H9 (cell line): ENCODE data around the gene ZSCAN9. TPM values are rescaled to one million over a fixed set of nuclear protein-coding genes. Genes with fewer than 3 reads are reported as not detected.

ENCODE experiments used
- DNase-seq: peaks from one replicate; pipeline ENCODE4 v3.0.0-alpha.2; 2017
- H2AFZ ChIP-seq: one replicate; pipeline ENCODE4 v1.6.1; 2013; ENCODE audit warnings: mild to moderate bottlenecking, low read length, control low read depth, moderate library complexity
- H2AK5ac ChIP-seq: 2 replicates; pipeline ENCODE4 v1.6.1; 2013; ENCODE audit warnings: low read length, control low read depth, mixed read lengths; ENCODE audit not compliant: insufficient read length
- H2BK120ac ChIP-seq: one replicate; pipeline ENCODE4 v1.6.1; 2013; ENCODE audit warnings: low read depth, mild to moderate bottlenecking, low read length, control low read depth, inconsistent platforms; ENCODE audit not compliant: poor library complexity, severe bottlenecking
- H2BK12ac ChIP-seq: 2 replicates; pipeline ENCODE4 v1.6.1; 2013; ENCODE audit warnings: low read length, control low read depth, mixed read lengths, low read depth; ENCODE audit not compliant: insufficient read length
- H2BK15ac ChIP-seq: 2 replicates; pipeline ENCODE4 v1.6.1; 2013; ENCODE audit warnings: low read depth, low read length, control low read depth
- H2BK20ac ChIP-seq: one replicate; pipeline ENCODE4 v1.6.1; 2013; ENCODE audit warnings: low read depth, mild to moderate bottlenecking, low read length, control low read depth, inconsistent platforms; ENCODE audit not compliant: poor library complexity, severe bottlenecking
- H2BK5ac ChIP-seq: 2 replicates; pipeline ENCODE4 v1.6.1; 2013; ENCODE audit warnings: low read length, control low read depth, mixed read lengths; ENCODE audit not compliant: insufficient read length
- H3K14ac ChIP-seq: 2 replicates; pipeline ENCODE4 v1.6.1; 2013; ENCODE audit warnings: low read length, control low read depth; ENCODE audit not compliant: insufficient read depth
- H3K18ac ChIP-seq: 2 replicates; pipeline ENCODE4 v1.6.1; 2013; ENCODE audit warnings: low read depth, mild to moderate bottlenecking, mixed read lengths, low read length, control low read depth; ENCODE audit not compliant: insufficient read length
- H3K23ac ChIP-seq: 2 replicates; pipeline ENCODE4 v1.6.1; 2013; ENCODE audit warnings: low read length, control low read depth, mixed read lengths, low read depth; ENCODE audit not compliant: insufficient read length
- H3K23me2 ChIP-seq: 2 replicates; pipeline ENCODE4 v1.6.1; 2013; ENCODE audit warnings: low read depth, mild to moderate bottlenecking, mixed read lengths, low read length, control low read depth; ENCODE audit not compliant: insufficient read length, poor library complexity, severe bottlenecking
- H3K27ac ChIP-seq: 2 replicates; pipeline ENCODE4 v1.5.1; 2013; ENCODE audit warnings: low read length, control low read depth, mixed read lengths, low read depth; ENCODE audit not compliant: insufficient read length
- H3K27me3 ChIP-seq: 2 replicates; pipeline ENCODE4 v1.6.1; 2013; ENCODE audit warnings: low read length, control low read depth, inconsistent platforms; ENCODE audit not compliant: insufficient read depth
- H3K4ac ChIP-seq: 2 replicates; pipeline ENCODE4 v1.6.1; 2013; ENCODE audit warnings: low read depth, mild to moderate bottlenecking, control low read depth, inconsistent platforms, low read length, moderate library complexity
- H3K4me1 ChIP-seq: 2 replicates; pipeline ENCODE4 v1.6.1; 2013; ENCODE audit warnings: low read length, control low read depth, inconsistent platforms; ENCODE audit not compliant: insufficient read depth
- H3K4me2 ChIP-seq: 2 replicates; pipeline ENCODE4 v1.6.1; 2013; ENCODE audit warnings: low read length, control low read depth, mixed read lengths; ENCODE audit not compliant: insufficient read length, insufficient read depth
- H3K56ac ChIP-seq: 2 replicates; pipeline ENCODE4 v1.6.1; 2013; ENCODE audit warnings: low read depth, mild to moderate bottlenecking, mixed read lengths, low read length, control low read depth; ENCODE audit not compliant: insufficient read length
- H3K79me1 ChIP-seq: 2 replicates; pipeline ENCODE4 v1.6.1; 2013; ENCODE audit warnings: low read depth, mild to moderate bottlenecking, moderate library complexity, low read length, control low read depth, inconsistent platforms; ENCODE audit not compliant: insufficient read depth, poor library complexity, severe bottlenecking
- H3K79me2 ChIP-seq: 2 replicates; pipeline ENCODE4 v1.6.1; 2013; ENCODE audit warnings: low read length, control low read depth, inconsistent platforms; ENCODE audit not compliant: insufficient read depth
- H3K9ac ChIP-seq: 2 replicates; pipeline ENCODE4 v1.6.1; 2013; ENCODE audit warnings: low read length, control low read depth, mixed read lengths; ENCODE audit not compliant: insufficient read length; ENCODE audit errors: extremely low read depth
- H3K9me3 ChIP-seq: one replicate; pipeline ENCODE4 v1.6.1; 2013; ENCODE audit warnings: low read depth, low read length, inconsistent platforms; ENCODE audit not compliant: control insufficient read depth
- H3T11ph ChIP-seq: one replicate; pipeline ENCODE4 v1.6.1; 2013; ENCODE audit warnings: mild to moderate bottlenecking, low read length, control low read depth, inconsistent platforms
- H4K20me1 ChIP-seq: one replicate; pipeline ENCODE4 v1.6.1; 2013; ENCODE audit not compliant: control insufficient read depth, insufficient read length, insufficient read depth
- H4K5ac ChIP-seq: 2 replicates; pipeline ENCODE4 v1.6.1; 2013; ENCODE audit warnings: low read depth, mild to moderate bottlenecking, mixed read lengths, low read length, control low read depth; ENCODE audit not compliant: insufficient read length
- H4K8ac ChIP-seq: replicated peaks from 2 replicates; pipeline ENCODE4 v1.6.1; 2013; ENCODE audit warnings: low read length, control low read depth, mixed read lengths, low read depth; ENCODE audit not compliant: insufficient read length
- H4K91ac ChIP-seq: 2 replicates; pipeline ENCODE4 v1.6.1; 2013; ENCODE audit warnings: low read depth, mild to moderate bottlenecking, moderate library complexity, mixed read lengths, low read length, control low read depth; ENCODE audit not compliant: insufficient read length
- H3K27ac Mint-ChIP-seq, 3 experiments: 2 replicates in 2 of 3; 3 replicates in 1 of 3; pipeline ENCODE4 v1.8.0; 2020 to 2021; ENCODE audit warnings: mixed read lengths in 3 of 3, mild to moderate bottlenecking in 1 of 3, moderate library complexity in 1 of 3
- H3K27me3 Mint-ChIP-seq: 2 replicates; pipeline ENCODE4 v1.8.0; 2021; ENCODE audit warnings: low read depth, mild to moderate bottlenecking, moderate library complexity, mixed read lengths
- H3K36me3 Mint-ChIP-seq, 3 experiments: 2 replicates in 2 of 3; 3 replicates in 1 of 3; pipeline ENCODE4 v1.8.0; 2020 to 2021; ENCODE audit warnings: low read depth in 3 of 3, mixed read lengths in 3 of 3; ENCODE audit not compliant: insufficient read depth in 1 of 3
- H3K4me1 Mint-ChIP-seq, 2 experiments: 2 replicates each; pipeline ENCODE4 v1.8.0; 2020; ENCODE audit warnings: mixed read lengths in 2 of 2
- H3K4me3 Mint-ChIP-seq, 2 experiments: 2 replicates in 1 of 2; 3 replicates in 1 of 2; pipeline ENCODE4 v1.8.0; 2020 to 2021; ENCODE audit warnings: mild to moderate bottlenecking in 2 of 2, mixed read lengths in 2 of 2, moderate library complexity in 1 of 2
- H3K9me3 Mint-ChIP-seq, 2 experiments: 2 replicates in 1 of 2; 3 replicates in 1 of 2; pipeline ENCODE4 v1.8.0; 2020; ENCODE audit warnings: mild to moderate bottlenecking in 2 of 2, mixed read lengths in 2 of 2, moderate library complexity in 1 of 2
- total RNA-seq: library from RNA; stranded (reverse); gene quantifications from 2 replicates; pipeline ENCODE4 v1.2.1, GENCODE V29; 2021
- TF ChIP-seq, protein P1 (sequence below): fragments of 200-600 bp; sonication (generic); conservative IDR thresholded peaks from 3 replicates; pipeline ENCODE4 v1.8.0; 2021; ENCODE audit warnings: antibody characterized with exemption, mild to moderate bottlenecking

Gene ZSCAN9
- total RNA-seq, 1 experiment from 2014 or later = 11.5 TPM

DNA sequence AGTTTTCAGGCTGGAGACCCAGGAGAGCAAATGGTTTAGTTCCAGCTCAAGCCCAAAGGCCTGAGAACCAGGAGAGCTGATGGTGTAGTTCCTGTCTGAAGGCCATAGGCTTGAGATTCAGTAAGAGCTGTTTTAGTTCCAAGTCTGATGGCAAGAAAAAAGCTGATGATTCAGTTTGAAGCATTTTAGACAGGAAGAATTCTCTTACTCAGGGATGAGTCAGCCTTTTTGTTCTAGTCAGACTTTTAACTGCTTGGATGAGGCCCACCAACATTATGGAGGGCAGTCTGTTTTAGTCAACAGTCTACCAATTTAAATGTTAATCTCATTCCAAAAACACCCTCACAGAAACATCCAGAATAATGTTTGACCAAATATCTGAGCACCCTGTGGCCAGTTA lies 44.4 kb downstream of the ZSCAN9 start:
- peaks cover 6 to 22% (median 20%) of the 10 kb centered on the region in 3 experiments; a peak in 6 of 7 replicates for H3K36me3 Mint-ChIP-seq
- Histone ChIP-seq H3K79me2 (no peaks in the 10 kb centered on the region; the same call in 1 of the 2 replicates), H4K8ac (no peak overlapping the region), H2AFZ (no peak overlapping the region), H3K56ac (no peak overlapping the region), H3K4me2 (no peak overlapping the region), H2BK120ac (no peak overlapping the region), H3T11ph (no peak overlapping the region), H2BK20ac (no peak overlapping the region), H2BK12ac (no peak overlapping the region), H3K27ac (no peak overlapping the region), H4K20me1 (no peaks in the 10 kb centered on the region), H3K79me1 (no peaks in the 10 kb centered on the region), H4K5ac (no peak overlapping the region), H4K91ac (no peak overlapping the region), H3K14ac (no peak overlapping the region), H3K9me3 (no peaks in the 10 kb centered on the region), H3K9ac (no peak overlapping the region), H2BK5ac (no peak overlapping the region), H2BK15ac (no peak overlapping the region), H3K27me3 (no peaks in the 10 kb centered on the region), H3K23ac (no peak overlapping the region), H3K18ac (no peak overlapping the region), H3K23me2 (peaks cover 4% of the 10 kb centered on the region), H3K4ac (no peak overlapping the region), H3K4me1 (no peaks in the 10 kb centered on the region), H2AK5ac (no peak overlapping the region)
- no peak overlapping the region for H3K27ac Mint-ChIP-seq
- no peak for DNase-seq
- H3K4me3 Mint-ChIP-seq = no peak overlapping the region
- peaks cover 0 to 3% of the 10 kb centered on the region in 2 experiments; a peak in 2 of 4 replicates for H3K4me1 Mint-ChIP-seq
- no peaks in the 10 kb centered on the region for H3K27me3 Mint-ChIP-seq
- TF ChIP-seq, protein P1, sequence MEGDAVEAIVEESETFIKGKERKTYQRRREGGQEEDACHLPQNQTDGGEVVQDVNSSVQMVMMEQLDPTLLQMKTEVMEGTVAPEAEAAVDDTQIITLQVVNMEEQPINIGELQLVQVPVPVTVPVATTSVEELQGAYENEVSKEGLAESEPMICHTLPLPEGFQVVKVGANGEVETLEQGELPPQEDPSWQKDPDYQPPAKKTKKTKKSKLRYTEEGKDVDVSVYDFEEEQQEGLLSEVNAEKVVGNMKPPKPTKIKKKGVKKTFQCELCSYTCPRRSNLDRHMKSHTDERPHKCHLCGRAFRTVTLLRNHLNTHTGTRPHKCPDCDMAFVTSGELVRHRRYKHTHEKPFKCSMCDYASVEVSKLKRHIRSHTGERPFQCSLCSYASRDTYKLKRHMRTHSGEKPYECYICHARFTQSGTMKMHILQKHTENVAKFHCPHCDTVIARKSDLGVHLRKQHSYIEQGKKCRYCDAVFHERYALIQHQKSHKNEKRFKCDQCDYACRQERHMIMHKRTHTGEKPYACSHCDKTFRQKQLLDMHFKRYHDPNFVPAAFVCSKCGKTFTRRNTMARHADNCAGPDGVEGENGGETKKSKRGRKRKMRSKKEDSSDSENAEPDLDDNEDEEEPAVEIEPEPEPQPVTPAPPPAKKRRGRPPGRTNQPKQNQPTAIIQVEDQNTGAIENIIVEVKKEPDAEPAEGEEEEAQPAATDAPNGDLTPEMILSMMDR = no peak
- H3K9me3 Mint-ChIP-seq = no peaks in the 10 kb centered on the region
